HuH-7 (cell line): ENCODE results near the gene ZFPM1.
"Not testable (repeated sequence)": the region's sequence is repeated elsewhere in the genome, so short reads cannot be mapped to it uniquely, and the experiment has no call there.

ENCODE experiments used
- DNase-seq: peaks from one replicate; pipeline ENCODE4 v3.0.0; 2011; ENCODE audit warnings: low spot score

ZFPM1 gene

DNA sequence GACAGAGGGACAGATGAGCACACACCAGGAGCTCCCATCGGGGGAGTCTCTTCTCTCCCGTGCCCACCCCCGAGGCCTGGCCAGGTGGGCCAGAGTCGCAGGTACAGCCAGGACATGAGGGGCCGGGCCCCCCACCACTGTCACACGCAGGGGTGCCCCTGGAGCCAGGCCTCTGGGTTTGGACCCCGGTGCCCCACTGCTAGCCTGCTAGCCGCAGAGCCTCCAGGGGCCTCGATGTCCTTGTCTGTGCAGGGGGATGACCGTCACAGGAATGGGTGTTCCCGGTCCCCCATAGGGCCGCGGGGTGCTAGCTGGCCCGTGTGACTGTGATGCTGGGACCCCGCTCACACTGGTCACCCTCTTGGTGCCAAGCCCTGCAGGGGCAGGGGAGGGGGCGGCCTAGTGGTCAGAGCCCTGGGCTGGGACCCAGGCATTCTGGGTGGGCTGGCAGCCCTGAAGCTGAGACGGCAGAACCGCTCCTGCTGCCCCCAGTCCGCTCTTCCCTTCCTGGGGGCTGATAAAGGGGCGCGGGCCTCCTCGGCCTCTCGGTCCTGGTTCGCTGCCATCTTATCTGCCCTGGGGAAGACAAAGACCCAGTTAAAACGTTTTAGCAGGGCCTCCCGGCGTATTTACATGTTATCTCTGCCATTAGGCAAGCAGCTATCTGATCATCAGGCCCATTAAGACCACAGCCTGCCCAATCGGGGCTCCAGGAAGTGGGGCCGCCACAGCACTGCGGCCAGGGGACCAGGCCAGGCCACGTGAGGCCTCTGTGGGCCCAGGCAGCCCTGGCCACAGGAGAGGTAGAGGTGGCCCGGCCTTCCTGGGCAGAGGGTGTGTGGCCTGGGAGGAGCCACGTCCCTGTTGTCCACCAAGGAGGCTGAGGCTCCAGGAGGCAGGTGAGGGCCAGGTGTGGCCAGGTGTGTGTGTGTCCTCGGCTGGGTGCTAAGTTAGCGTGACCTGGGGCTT lies 59.9 kb downstream of the ZFPM1 start:
- no peak for DNase-seq

DNA sequence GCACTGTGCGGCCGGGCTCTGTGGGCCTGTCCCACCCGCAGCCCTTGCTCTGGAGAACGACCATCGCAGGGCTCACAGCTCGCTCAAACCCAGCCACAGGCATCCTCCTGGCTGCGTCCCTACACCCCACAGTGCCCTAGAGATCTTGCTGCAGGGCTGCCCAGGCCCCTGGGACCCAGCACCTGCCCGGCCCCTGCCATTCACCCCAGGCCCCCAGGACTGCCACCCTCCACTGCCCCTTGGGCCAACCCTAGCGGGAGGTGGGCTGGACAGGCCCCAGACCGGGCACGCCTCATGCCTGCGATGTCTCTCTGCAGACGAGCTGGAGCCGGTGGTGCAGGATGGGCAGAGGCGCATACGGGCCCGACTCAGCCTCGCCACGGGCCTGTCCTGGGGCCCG lies 61.0 kb downstream of the ZFPM1 start:
- no peak for DNase-seq

DNA sequence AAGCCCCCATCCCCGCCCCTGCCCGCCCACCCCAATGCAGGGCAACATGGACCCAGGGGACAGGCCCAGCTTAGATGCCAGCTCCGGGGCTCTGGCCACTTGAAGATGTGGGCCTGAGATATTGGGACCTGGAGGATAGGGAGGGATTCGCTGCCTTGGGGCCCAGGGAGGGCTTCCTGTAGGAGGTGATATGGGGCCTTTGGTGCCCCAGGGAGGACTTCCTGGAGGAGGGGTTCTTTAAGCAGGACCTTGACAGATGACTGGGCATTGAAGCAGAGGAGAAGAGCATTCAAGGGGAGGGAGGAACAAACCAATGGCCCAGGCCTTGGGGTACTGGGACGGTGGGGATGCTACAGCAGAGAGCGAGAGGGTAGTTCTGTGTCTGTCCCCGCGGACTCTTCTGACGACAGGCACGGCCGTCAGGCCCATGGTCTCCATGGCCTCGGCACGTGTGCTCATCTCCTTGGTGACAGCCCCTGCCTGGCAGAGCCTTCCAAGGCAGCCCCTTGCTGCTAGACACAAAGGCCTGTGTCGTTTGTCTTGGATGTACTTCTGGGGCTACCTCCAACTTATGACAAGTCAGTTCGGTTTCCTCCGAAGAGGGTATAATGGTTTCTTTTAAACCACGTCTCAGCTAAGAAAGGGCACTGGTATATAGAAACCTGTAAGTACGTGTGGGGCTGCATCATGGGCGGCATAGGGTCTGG lies 61.6 kb downstream of the ZFPM1 start:
- no peak for DNase-seq

DNA sequence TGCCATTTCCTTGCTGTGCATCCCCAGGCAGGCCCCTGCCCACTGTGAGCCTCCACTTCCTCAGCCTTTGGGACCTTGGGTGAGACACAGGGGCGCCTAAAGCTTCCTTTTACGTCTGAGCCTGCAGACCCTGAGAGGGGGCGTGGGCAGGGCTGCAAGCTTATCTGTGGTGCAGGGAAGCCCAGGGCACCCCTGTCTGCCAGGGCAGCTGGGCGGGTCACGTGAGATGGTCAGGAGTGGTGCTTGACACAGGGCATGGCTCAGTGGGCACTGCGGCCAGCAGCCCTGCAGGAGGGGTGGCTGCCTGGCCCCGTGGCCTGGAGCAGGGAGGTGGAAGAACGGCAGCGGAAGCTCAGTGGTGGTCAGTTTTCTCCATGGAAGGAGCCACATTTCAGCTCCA lies 62.3 kb downstream of the ZFPM1 start:
- no peak for DNase-seq

DNA sequence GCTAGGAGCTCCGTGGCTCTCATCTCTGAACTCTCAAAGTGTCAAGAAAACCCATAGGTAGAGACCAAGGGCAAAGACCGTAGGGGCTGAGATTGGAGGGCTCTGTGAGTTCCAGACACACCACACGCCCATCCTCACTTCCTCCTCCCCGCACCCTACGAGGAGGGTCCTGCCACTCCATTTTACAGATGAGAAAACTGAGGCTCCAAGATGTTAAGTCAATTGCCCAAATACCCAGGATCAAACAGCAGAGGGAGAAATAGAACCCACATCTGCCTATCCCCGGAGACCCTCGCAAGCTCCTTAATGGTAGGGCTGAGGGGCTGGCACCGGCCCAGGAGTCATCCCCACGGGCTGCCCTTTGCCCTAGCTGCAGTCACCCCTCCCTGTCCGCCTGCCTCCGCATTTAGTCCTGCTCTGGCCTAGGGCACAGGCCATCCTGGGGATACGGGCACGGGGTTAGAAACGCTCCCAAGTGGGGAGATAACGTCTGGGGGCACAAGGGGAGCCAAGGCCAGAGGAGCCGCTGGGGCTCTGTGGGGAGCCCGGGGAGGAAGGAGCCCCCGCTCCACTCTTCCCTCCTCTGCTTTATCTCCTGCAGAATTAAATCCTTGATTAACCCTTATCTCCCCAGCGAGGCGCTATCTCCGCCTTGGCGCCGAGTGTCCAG lies 63.0 kb downstream of the ZFPM1 start:
- DNase-seq: no peak

DNA sequence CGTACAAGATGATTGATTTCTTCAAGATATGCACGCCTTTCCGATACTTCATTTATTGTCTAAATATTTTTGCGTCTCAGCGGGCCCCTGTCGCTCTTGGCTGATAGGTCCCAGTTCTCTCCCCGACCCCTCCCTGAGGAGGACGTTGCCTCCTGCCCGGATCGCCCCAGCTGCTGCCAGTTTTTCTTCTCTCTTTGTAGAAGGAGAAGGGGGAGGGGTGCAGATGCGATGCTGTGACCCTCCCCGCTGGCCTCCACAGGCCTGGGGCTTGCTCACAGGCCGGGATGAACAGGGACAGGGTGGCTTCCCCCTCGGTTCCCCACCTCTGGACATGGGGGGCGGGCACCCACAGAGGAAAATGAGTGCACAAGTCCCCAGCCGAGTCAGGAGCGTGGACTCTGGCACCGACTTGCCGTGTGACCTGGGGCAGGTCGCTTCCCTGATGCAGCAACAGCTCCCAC lies 63.6 kb downstream of the ZFPM1 start:
- DNase-seq: no peak

DNA sequence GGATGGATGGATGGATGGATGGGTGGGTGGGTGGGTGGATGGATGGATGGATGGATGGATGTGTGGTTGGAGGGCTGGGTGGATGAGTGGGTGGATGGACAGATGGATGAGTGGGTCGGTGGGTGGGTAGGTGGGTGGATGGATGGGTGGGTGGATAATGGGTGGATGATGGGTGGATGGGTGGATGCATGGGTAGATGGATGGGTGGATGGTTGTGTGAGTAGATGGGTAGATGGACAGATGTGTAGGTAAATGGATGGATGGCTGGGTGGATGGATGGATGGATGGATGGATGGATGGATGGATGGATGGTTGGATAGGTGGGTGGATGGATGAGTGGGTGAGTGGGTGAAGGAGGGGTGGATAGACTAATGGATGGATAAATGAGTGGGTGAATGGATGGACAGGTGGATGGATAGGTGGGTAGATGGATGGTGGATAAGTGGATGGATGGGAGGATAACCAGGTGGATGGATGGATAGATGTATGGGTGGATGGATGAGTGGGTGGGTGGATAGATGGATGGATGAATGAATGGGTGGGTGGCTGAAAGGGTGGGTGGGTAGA lies 64.2 kb downstream of the ZFPM1 start:
- not testable (repeated sequence) for DNase-seq

DNA sequence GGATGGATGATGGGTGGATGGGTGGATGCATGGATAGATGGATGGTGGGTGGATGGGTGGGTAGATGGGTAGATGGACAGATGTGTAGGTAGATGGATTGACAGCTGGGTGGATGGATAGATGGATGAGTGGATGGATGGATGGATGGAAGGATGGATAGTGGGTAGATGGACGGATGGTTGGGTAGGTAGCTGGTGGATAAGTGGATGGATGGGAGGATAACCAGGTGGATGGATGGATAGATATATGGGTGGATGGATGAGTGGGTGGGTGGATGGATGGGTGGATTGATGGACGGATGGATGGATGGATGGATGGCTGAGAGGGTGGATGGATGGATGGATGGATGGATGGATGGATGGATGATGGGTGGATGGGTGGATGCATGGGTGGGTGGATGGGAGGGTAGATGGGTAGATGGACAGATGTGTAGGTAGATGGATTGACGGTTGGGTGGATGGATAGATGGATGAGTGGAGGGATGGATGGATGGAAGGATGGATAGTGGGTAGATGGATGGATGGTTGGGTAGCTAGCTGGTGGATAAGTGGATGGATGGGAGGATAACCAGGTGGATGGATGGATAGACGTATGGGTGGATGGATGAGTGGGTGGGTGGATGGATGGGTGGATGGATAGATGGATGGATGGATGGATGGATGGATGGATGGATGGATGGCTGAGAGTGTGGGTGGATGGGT lies 65.5 kb downstream of the ZFPM1 start:
- DNase-seq: not testable (repeated sequence)

DNA sequence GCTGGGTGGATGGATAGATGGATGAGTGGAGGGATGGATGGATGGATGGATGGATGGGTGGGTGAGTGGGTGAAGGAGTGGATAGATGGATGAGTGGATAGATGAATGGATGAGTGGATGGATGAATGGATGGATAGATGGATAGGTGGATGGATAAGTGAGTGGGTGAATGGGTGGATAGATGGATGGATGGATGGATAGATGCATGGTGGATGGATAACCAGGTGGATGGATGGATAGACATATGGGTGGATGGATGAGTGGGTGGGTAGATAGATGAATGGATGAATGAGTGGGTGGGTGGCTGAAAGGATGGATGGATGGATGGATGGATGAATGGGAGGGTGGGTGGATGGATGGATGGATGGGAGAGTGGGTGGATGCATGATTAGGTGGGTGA lies 66.2 kb downstream of the ZFPM1 start:
- no peak for DNase-seq

DNA sequence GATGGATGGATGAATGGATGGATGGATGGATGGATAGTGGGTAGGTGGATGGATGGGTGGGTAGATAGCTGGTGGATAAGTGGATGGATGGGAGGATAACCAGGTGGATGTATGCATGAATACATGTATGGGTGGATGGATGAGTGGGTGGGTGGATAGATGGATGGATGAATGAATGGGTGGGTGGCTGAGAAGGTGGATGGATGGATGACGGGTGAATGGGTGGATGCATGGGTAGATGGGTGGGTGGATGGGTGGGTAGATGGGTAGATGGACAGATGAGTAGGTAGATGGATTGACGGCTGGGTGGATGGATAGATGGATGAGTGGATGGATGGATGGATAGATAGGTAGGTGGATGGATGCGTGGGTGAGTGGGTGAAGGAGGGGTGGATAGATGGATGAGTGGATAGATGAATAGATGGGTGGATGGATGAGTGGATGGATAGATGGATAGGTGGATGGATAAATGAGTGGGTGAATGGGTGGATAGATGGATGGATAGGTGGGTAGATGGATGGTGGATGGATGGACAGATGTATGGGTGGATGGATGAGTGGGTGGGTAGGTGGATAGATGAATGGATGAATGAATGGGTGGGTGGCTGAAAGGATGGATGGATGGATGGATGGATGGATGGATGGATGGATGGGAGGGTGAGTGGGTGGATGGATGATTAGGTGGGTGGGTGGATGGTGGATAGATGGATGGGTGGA lies 67.0 kb downstream of the ZFPM1 start:
- no peak for DNase-seq

DNA sequence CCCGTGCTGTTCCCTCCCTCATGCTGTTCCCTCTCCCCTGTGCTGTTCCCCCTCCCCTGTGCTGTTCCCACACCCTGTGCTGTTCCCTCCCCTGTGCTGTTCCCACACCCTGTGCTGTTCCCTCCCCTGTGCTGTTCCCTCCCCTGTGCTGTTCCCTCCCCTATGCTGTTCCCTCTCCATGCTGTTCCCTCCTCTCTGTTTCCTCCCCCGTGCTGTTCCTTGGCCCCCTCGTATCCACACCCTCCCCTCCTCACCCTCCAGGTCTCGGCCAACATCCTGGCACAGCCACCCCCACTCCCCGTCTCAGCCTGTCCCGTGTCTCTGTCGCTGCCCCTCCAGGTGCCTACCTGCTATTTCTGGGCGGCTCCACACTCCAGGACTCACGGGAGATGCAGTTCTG lies 68.6 kb downstream of the ZFPM1 start:
- DNase-seq: no peak

DNA sequence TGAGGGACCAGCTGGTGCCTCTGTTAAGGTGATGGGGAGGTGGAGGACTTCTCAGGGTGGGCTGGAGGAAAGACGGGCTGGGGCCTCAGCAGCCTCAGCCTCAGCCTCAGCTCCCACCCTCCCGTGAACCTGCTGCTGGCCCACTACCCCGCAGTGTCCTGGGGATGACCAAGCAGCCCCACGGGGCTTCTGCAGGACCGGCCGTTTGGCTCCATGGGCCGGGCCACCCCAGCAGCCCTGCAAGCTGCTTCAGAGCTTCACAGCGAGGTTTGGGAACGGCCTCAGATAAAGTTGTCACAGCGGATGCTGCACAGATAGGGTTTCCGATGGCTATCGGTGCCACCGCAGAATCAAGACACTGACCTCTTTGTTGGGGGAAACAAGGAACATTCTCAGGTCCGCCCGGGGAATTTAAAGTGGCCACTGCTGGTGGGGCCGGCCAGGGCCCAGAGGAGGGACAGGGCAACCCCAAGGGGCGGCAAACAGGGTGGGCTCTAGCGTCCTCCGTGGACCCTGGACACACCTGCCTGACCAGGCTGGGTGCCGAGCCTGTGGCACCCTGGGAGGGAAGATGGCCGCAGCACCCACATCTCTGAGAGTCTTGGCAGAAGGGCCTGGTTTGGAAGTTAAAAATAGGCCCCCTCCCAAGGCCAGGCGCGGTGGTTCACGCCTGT lies 69.3 kb downstream of the ZFPM1 start:
- no peak for DNase-seq

DNA sequence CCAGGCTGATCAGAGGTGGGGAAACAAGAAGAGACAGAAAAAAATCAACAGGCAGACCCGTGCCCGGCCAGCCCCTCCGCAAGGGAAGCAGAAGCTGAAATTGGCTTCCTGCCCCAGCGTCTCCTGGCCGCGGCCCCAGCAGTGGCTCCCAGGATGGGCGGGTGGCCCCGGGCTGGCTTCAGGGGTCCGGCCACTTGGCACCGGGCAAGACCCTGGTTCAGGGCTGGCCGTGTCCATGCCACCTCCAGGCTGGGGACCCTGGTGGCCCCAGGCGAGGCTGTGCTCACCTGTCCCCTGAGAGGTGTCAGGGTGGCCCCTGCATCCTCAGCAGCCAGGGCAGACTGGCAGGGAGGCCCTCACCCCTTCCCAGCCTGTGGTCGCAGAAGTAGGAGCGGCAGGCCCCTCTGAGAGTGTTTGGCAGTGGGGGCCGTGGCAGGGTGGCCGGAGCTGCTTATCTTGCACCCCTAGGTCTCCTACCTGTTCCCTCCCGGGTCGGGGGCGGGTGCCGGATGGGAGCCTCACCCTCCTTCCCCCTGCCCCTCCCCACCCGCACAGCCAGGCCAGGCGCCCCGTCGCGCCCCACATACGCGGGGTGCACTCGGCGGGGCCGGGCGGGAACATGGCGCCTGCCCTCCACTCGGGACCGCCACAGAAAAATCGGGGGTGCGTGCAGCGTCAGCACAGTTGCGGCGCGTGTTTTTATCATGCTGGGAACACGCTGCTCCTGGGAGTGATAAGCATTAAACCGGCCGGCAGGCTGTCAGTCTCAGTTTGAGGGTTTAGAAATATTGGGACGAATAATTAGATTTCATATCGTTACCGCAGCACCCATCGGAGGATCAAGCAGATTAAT lies 70.5 kb downstream of the ZFPM1 start:
- no peak for DNase-seq

DNA sequence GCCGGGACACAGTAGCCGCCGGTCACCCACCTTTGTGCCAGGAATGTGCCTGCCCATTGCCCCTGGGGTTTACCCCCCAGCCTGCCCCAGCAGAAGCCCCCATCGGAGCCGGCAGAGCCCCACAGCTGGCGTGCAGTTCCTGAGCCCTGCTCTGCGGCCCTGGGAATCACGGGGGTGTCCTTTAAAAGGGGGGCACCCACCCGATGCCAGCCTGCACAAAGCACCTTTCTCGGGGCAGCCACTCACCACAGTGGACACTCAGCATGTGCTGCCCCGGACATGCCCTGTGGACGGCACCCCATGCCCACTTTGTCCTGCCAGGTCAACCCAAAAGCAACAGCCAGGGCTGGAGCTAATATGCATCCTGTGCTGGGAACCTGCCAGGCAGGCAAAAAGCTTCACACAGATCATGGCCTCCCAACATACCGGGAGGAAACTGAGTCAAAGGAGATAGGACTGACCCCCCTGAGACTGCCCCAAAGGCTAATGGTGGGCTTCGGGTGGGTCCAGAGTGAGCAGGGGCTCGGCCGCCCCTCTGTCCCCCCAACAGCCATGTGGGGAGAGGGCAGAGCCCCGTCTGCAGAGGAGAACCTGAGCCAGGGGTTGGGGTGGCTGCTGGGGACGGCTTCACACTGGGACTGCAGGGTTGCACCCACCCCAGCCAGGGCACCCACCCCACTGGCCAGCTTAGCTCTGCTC lies 71.3 kb downstream of the ZFPM1 start:
- no peak for DNase-seq

DNA sequence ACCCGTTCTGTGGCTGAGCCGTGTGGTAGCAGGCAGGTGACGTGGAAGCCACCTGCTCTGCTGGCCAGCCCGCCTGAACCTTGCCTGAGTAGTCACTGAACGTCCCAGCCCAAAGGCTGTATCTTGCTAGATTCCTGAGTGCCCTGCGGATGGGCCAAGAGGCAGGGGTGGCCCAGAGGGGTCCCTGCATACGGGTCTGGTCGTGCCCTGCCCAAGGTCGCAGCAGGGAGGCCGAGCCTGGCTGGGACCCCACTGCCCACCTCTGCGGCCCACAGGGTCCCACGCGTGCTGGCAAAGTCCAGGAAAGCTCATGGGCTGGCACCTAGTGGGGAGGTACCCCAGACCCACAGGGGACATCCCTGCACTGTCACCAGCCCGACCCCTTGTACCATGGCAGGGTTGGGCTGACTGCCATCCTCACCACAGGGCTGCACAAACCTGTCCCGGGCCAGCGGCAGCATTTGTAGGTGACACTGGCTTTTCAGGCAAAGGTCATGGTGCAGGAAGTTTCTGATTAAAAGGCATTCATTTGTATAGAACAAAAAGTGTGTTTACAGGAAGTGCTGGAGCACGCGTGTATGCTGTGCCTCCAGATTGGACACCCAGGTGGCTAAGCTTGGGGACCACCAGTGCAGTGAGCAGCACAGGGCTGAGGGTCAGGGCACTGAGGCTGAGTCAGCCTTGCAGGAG lies 72.0 kb downstream of the ZFPM1 start:
- DNase-seq: no peak

DNA sequence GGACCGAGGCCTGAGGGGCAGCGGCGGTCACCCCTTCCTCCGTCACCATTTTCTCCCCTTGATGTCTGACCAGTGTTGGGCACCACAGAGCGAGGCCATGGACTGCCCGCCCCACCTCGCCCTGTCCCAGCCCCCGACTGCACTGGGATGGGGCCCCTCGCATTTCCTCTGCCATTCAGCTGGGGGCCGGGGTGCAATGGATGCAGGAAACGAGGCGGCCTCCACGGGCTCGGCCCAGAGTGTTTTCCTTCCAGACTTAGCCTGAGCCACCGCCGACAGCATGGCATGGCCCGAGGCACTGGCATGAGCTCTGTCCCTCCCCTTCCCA lies 72.5 kb downstream of the ZFPM1 start:
- no peak for DNase-seq

DNA sequence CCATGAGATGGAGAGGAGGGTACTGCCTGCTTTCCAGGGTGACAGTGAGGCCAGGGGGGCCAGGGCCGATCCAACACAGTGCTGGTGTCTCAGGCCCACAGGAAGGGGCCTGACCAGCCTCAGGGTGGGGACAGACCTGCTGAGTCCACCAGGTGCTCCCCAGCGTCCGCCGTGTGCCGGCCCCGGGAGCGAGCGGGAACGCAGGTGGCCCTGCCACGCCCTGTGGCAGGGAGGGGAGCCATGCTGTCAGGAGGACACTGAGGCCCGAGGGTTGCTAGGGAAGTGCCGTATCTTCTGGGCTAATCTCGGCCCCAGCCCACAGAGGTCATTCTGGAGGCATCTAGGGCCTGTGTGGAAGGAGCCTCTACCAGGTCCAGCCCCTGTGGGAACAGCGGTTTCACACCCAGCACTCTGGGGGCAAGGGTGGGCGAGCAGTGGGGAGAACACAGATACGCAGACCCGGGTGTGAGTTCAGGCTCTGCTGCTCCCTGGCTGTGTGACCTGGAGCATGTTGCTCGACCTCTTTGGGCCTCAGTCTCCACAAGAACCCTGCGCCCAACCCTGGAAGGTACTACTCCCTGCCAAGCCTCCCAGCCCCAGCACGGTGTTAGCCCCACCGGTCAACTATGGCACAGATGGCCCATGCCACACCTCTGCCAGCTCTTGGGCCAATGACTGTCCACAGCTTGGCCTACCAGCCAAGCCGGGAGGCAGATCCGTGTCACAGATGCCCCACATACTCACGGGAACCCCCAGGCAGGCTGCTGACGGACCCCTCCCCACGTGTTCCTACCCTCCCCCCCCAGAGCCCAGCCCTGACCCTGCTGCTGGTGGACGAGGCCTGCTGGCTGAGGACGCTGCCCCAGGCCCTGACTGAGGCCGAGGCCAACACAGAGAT lies 73.2 kb downstream of the ZFPM1 start:
- no peak for DNase-seq

DNA sequence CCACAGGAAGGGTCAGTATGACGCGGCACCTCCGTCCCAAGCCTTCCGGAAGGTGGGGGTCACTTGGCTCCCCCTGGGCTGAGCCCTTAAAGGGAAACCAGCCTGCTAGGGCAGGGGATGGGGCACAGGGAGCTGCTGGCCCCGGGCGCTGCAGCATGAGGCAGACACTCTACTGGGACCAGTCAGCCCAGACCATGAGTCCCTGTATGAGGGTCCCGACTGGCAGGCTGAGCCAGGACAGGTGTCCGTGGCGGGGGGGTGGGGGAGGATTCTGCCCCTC lies 73.8 kb downstream of the ZFPM1 start:
- no peak for DNase-seq
